HEK293T (cell line): ENCODE results near the gene TUBB1.

Experiments used
- CTCF ChIA-PET: fragments of 350-600 bp; formaldehyde crosslinking; extraction: SDS; loops from one replicate; lab custom pipeline; 2021; ENCODE audit warnings: antibody characterized with exemption, inconsistent platforms; lab: Yijun Ruan, JAX
- POLR2A ChIA-PET: fragments of 350-600 bp; formaldehyde crosslinking; extraction: SDS; loops from one replicate; lab custom pipeline; 2020; ENCODE audit warnings: antibody characterized with exemption, inconsistent platforms; lab: Yijun Ruan, JAX
- DNase-seq: peaks from one replicate; pipeline ENCODE4 v3.0.0; 2012; ENCODE audit warnings: mixed read lengths; ENCODE audit errors: extremely low spot score
- ARNT ChIP-seq: fragments of 450-650 bp; IDR thresholded peaks from 2 replicates; pipeline ENCODE4 v1.6.1; 2017; ENCODE audit warnings: mild to moderate bottlenecking
- BHLHE40 ChIP-seq: fragments of 450-650 bp; IDR thresholded peaks from 2 replicates; pipeline ENCODE4 v1.6.1; 2016; ENCODE audit warnings: mild to moderate bottlenecking, moderate library complexity, borderline replicate concordance
- CTBP1 ChIP-seq: fragments of 450-650 bp; IDR thresholded peaks from 2 replicates; pipeline ENCODE4 v1.6.1; 2016; ENCODE audit warnings: borderline replicate concordance
- ELF4 ChIP-seq: fragments of 450-650 bp; IDR thresholded peaks from 2 replicates; pipeline ENCODE4 v1.6.1; 2017; ENCODE audit warnings: antibody characterized with exemption
- FOXA1 ChIP-seq: fragments of 450-650 bp; IDR thresholded peaks from 2 replicates; pipeline ENCODE4 v1.6.1; 2016; ENCODE audit warnings: mild to moderate bottlenecking
- FOXK2 ChIP-seq: fragments of 450-650 bp; IDR thresholded peaks from 2 replicates; pipeline ENCODE4 v1.6.1; 2016; ENCODE audit warnings: mild to moderate bottlenecking
- FOXM1 ChIP-seq: fragments of 450-650 bp; IDR thresholded peaks from 2 replicates; pipeline ENCODE4 v1.6.1; 2017; ENCODE audit warnings: mild to moderate bottlenecking, borderline replicate concordance
- HDGF ChIP-seq: fragments of 450-650 bp; IDR thresholded peaks from 2 replicates; pipeline ENCODE4 v1.6.1; 2017; ENCODE audit warnings: antibody characterized with exemption, borderline replicate concordance
- L3MBTL2 ChIP-seq: fragments of 450-650 bp; conservative IDR thresholded peaks from 2 replicates; pipeline ENCODE4 v1.6.1; 2016; ENCODE audit warnings: mild to moderate bottlenecking
- LEF1 ChIP-seq: fragments of 450-650 bp; IDR thresholded peaks from 2 replicates; pipeline ENCODE4 v1.6.1; 2017; ENCODE audit warnings: mild to moderate bottlenecking, borderline replicate concordance
- NFRKB ChIP-seq: fragments of 450-650 bp; IDR thresholded peaks from 2 replicates; pipeline ENCODE4 v1.6.1; 2016; ENCODE audit warnings: mild to moderate bottlenecking, moderate library complexity
- PKNOX1 ChIP-seq: fragments of 450-650 bp; IDR thresholded peaks from 2 replicates; pipeline ENCODE4 v1.6.1; 2016
- SP1 ChIP-seq: fragments of 450-650 bp; IDR thresholded peaks from 2 replicates; pipeline ENCODE4 v1.6.1; 2017
- SUZ12 ChIP-seq: fragments of 450-650 bp; IDR thresholded peaks from 2 replicates; pipeline ENCODE4 v1.6.1; 2016; ENCODE audit warnings: mild to moderate bottlenecking
- TARDBP ChIP-seq: fragments of 450-650 bp; IDR thresholded peaks from 2 replicates; pipeline ENCODE4 v1.6.1; 2016
- ZNF384 ChIP-seq: fragments of 450-650 bp; IDR thresholded peaks from 2 replicates; pipeline ENCODE4 v1.6.1; 2016

The TUBB1 gene

GRCh38 chr20:59019217-59019616 is at the start of gene TUBB1:
TSS of gene TUBB1 (plus strand) at chr20:59019429. CDS start at chr20:59019523, 94 bp downstream.
- ChIA-PET POLR2A (no interaction called here), CTCF (no interaction called here)
- TF ChIP-seq BHLHE40 (no peak), L3MBTL2 (no peak), LEF1 (no peak), HDGF (no peak)
- DNase-seq = no peak

- CTCF ChIA-PET = no interaction called here
- TF ChIP-seq BHLHE40 (no peak), SP1 (no peak), FOXK2 (no peak), ELF4 (no peak), TARDBP (no peak), L3MBTL2 (no peak), CTBP1 (no peak), ARNT (no peak), ZNF384 (no peak)
- DNase-seq = no peak
- POLR2A ChIA-PET = no interaction called here
These were observed 49.8 kb upstream of the TUBB1 start for GRCh38 chr20:58969439-58969838.

- ChIA-PET POLR2A (no interaction called here), CTCF (no interaction called here)
- TF ChIP-seq NFRKB (no peak), ZNF384 (no peak), FOXA1 (no peak), ELF4 (no peak), ARNT (no peak), FOXK2 (no peak), SUZ12 (no peak), SP1 (no peak), FOXM1 (no peak), CTBP1 (no peak), TARDBP (no peak), HDGF (no peak), LEF1 (no peak), L3MBTL2 (no peak), PKNOX1 (no peak), BHLHE40 (no peak)
- DNase-seq = no peak
These were observed 49.1 kb upstream of the TUBB1 start for GRCh38 chr20:58970146-58970545.

- DNase-seq = no peak
- ChIA-PET POLR2A (no interaction called here), CTCF (interaction anchor here (0.6 kb wide), 2 partner anchors 111 to 320 kb away, joined by 3 read pairs; no protein-coding TSS in a partner anchor)
- TF ChIP-seq TARDBP (no peak), L3MBTL2 (no peak), ZNF384 (no peak), CTBP1 (no peak), BHLHE40 (no peak), HDGF (no peak), FOXM1 (no peak), ELF4 (no peak), NFRKB (no peak)
These were observed 47.8 kb upstream of the TUBB1 start for GRCh38 chr20:58971429-58971828.

- TF ChIP-seq BHLHE40 = no peak
- no peak for TF ChIP-seq SP1
- TF ChIP-seq CTBP1 = no peak
- no peak for DNase-seq
- ChIA-PET POLR2A (no interaction called here), CTCF (no interaction called here)
These were observed 46.0 kb upstream of the TUBB1 start for GRCh38 chr20:58973179-58973578.

- TF ChIP-seq LEF1 = no peak
- no peak for TF ChIP-seq ZNF384
- no peak for TF ChIP-seq L3MBTL2
- TF ChIP-seq CTBP1 = no peak
- no peak for TF ChIP-seq ELF4
- TF ChIP-seq ARNT = no peak
- no peak for TF ChIP-seq SP1
- TF ChIP-seq FOXA1 = no peak
- TF ChIP-seq TARDBP = no peak
- no peak for TF ChIP-seq FOXM1
- no peak for TF ChIP-seq HDGF
- TF ChIP-seq FOXK2 = no peak
- no peak for TF ChIP-seq BHLHE40
- TF ChIP-seq SUZ12 = no peak
- CTCF ChIA-PET = no interaction called here
- POLR2A ChIA-PET = no interaction called here
- DNase-seq = no peak
These were observed 45.4 kb upstream of the TUBB1 start for GRCh38 chr20:58973866-58974265.

- DNase-seq = no peak
- ChIA-PET CTCF (no interaction called here), POLR2A (no interaction called here)
- no peak for TF ChIP-seq FOXA1
- TF ChIP-seq TARDBP = no peak
- TF ChIP-seq PKNOX1 = no peak
- no peak for TF ChIP-seq NFRKB
- no peak for TF ChIP-seq ZNF384
- no peak for TF ChIP-seq ARNT
- TF ChIP-seq L3MBTL2 = no peak
- TF ChIP-seq HDGF = no peak
- TF ChIP-seq ELF4 = no peak
- no peak for TF ChIP-seq CTBP1
- TF ChIP-seq LEF1 = no peak
- no peak for TF ChIP-seq BHLHE40
- no peak for TF ChIP-seq SUZ12
- TF ChIP-seq SP1 = no peak
- no peak for TF ChIP-seq FOXM1
- TF ChIP-seq FOXK2 = no peak
These were observed 43.9 kb upstream of the TUBB1 start for GRCh38 chr20:58975353-58975752.
